A673 (cell line): ENCODE data around the gene HTR1B.

Source experiments
- CTCF ChIP-seq: fragments of 300-800, 200-600 bp; sonication (generic); conservative IDR thresholded peaks from 2 replicates; pipeline ENCODE4 v1.5.1; 2017; ENCODE audit warnings: low read depth, mild to moderate bottlenecking, antibody characterized with exemption, low read length, moderate library complexity, mixed read lengths
- EZH2 ChIP-seq: fragments of 200-600 bp; sonication (generic); IDR thresholded peaks from 2 replicates; pipeline ENCODE4 v1.6.1; 2017; ENCODE audit warnings: borderline replicate concordance, low read depth, mild to moderate bottlenecking, mixed read lengths, antibody characterized with exemption, low read length; ENCODE audit not compliant: poor library complexity, severe bottlenecking

- TF ChIP-seq CTCF (no peak), EZH2 (no peak)
These were observed at the start of gene HTR1B for GRCh38 chr6:77463308-77463860.
